GM19035 (cell line): Measurements from ENCODE around the gene OR5L2.
"Not testable (repeated sequence)": the region's sequence is repeated elsewhere in the genome, so short reads cannot be mapped to it uniquely, and the experiment has no call there.

Experiments used
- ATAC-seq: cut with Tn5 transposase; IDR thresholded peaks from one replicate; pipeline ENCODE4 v1.9.1; 2021; ENCODE audit not compliant: unreplicated experiment

OR5L2 gene

GRCh38 chr11:55826919-55827318 lies at the start of gene OR5L2:
TSS of gene OR5L2 (plus strand) at chr11:55827219. CDS start at chr11:55827219, 0 bp downstream.
- ATAC-seq, result no peak

- no peak for ATAC-seq
These were observed 35.4 kb upstream of the OR5L2 start for GRCh38 chr11:55791606-55792005.

GRCh38 chr11:55793321-55793720 lies 33.7 kb upstream of the OR5L2 start:
- ATAC-seq, result no peak

- no peak for ATAC-seq
These were observed 31.8 kb upstream of the OR5L2 start, which contains the start of gene OR5D14 for GRCh38 chr11:55795256-55795655. TSS of gene OR5D14 (plus strand) at chr11:55795556. CDS start at chr11:55795556, 0 bp downstream.

GRCh38 chr11:55806248-55806647 lies 20.8 kb upstream of the OR5L2 start:
- no peak for ATAC-seq

- no peak for ATAC-seq
These were observed 16.0 kb upstream of the OR5L2 start, which contains the start of gene OR5L1 for GRCh38 chr11:55811067-55811466. TSS of gene OR5L1 (plus strand) at chr11:55811367. CDS start at chr11:55811467, 100 bp downstream.

GRCh38 chr11:55819330-55819729 lies 7.7 kb upstream of the OR5L2 start, which contains the start of gene OR5D18:
TSS of gene OR5D18 (plus strand) at chr11:55819630. CDS start at chr11:55819630, 0 bp downstream.
- ATAC-seq, result no peak

- ATAC-seq, result no peak
These were observed 11.4 kb downstream of the OR5L2 start, which contains the start of gene OR5D16 for GRCh38 chr11:55838452-55838851. TSS of gene OR5D16 (plus strand) at chr11:55838752. CDS start at chr11:55838752, 0 bp downstream.

GRCh38 chr11:55847453-55847852 lies 20.4 kb downstream of the OR5L2 start:
- no peak for ATAC-seq

- no peak for ATAC-seq
These were observed 22.0 kb downstream of the OR5L2 start for GRCh38 chr11:55849037-55849436.

GRCh38 chr11:55852141-55852540 lies 25.1 kb downstream of the OR5L2 start:
- no peak for ATAC-seq

- ATAC-seq, result no peak
These were observed 27.7 kb downstream of the OR5L2 start for GRCh38 chr11:55854704-55855103.

GRCh38 chr11:55867354-55867753 lies 40.3 kb downstream of the OR5L2 start:
- ATAC-seq, result not testable (repeated sequence)

- ATAC-seq, result not testable (repeated sequence)
These were observed 45.7 kb downstream of the OR5L2 start for GRCh38 chr11:55872731-55873130.

GRCh38 chr11:55873146-55873545 lies 46.1 kb downstream of the OR5L2 start:
- not testable (repeated sequence) for ATAC-seq
